ENCODE results near the gene SLC9A3.

Gene SLC9A3

DNA sequence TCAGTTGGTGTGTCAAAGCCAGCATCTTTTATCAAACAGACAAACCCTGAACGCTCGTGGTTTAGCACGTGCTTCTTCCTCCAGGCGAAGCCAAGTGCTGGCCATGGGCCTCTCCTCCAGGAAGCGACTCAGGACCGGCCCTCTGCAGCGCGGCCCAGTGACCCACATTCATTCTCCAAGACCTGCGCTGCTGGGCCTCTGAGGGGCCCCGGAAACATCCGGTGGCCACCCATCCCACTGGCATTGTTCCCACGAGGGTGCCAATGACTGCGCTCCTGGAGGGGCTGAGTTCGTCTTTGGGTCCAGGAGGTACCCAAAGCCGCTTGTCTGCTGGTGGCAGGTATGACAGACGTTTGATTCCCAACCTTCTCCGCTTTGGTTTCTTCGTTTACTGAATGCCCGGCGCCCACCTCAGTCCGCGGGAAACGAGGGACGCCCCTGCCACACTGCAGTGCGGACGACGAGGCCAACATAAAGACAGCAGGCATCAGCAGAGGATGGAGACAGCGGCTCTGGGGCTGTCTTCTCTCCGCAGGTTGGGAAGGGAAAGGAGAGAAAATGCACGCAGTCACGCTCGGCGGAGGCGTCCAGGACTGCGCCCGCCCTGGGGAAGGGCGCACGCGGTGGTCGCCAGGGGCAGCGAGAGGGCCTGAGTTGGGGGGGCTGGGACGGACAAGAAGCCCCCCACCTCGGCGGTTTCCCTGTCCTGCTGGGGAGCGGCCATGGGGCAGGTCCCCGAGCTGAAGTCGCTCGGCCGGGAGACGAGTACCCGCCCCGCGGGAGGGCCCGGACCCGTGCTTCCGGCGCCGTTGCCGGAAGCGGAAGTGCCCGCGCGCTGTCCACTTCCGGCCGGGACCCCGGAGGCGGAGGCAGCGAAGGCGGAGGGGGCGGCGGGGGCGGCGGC lies 81.7 kb downstream of the SLC9A3 start, which contains the start of gene EXOC3:
Gene EXOC3, plus strand, starts transcription at position 842 of the 904 bp plus-strand sequence. CDS start 3,030 bp downstream, outside the sequence.
- peak; percentile 95 for DNase-seq (ENCODE audit: extremely low spot score)
- CTCF ChIA-PET, result interaction anchor here (1.0 to 8.5 kb wide), 2 partner anchors 8 to 126 kb away, joined by 3 to 96 read pairs; no protein-coding TSS in a partner anchor
- TF ChIP-seq, protein P1, sequence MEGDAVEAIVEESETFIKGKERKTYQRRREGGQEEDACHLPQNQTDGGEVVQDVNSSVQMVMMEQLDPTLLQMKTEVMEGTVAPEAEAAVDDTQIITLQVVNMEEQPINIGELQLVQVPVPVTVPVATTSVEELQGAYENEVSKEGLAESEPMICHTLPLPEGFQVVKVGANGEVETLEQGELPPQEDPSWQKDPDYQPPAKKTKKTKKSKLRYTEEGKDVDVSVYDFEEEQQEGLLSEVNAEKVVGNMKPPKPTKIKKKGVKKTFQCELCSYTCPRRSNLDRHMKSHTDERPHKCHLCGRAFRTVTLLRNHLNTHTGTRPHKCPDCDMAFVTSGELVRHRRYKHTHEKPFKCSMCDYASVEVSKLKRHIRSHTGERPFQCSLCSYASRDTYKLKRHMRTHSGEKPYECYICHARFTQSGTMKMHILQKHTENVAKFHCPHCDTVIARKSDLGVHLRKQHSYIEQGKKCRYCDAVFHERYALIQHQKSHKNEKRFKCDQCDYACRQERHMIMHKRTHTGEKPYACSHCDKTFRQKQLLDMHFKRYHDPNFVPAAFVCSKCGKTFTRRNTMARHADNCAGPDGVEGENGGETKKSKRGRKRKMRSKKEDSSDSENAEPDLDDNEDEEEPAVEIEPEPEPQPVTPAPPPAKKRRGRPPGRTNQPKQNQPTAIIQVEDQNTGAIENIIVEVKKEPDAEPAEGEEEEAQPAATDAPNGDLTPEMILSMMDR (IDR thresholded peaks at IDR 0.05; ENCODE audit: control extremely low read depth, extremely low read depth, low read depth, missing control alignments), result no peak
- POLR2A ChIA-PET, result no interaction called here

DNA sequence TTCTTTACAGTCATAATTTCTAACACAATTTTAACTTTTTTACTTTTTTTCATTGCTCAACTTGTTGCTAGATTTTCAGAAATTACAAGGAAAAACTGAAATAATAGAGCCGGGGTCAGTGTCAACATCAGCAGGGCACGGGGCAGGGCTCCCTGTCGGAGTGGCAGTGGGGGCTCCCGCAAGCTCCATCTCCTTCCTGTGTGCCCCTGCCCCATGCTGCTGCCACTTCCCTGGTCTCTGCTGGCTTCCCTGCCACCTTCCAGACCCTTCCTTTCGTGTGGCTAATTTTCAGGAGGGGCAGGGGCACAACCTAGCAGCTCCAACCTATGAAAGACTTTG lies 82.3 kb downstream of the SLC9A3 start:
- DNase-seq (ENCODE audit: extremely low spot score), result no peak
- TF ChIP-seq, protein P1 (IDR thresholded peaks at IDR 0.05; ENCODE audit: control extremely low read depth, extremely low read depth, low read depth, missing control alignments), result no peak
- ChIA-PET POLR2A (no interaction called here), CTCF (interaction anchor here (1.0 to 8.5 kb wide), 2 partner anchors 8 to 125 kb away, joined by 3 to 96 read pairs; no protein-coding TSS in a partner anchor)

DNA sequence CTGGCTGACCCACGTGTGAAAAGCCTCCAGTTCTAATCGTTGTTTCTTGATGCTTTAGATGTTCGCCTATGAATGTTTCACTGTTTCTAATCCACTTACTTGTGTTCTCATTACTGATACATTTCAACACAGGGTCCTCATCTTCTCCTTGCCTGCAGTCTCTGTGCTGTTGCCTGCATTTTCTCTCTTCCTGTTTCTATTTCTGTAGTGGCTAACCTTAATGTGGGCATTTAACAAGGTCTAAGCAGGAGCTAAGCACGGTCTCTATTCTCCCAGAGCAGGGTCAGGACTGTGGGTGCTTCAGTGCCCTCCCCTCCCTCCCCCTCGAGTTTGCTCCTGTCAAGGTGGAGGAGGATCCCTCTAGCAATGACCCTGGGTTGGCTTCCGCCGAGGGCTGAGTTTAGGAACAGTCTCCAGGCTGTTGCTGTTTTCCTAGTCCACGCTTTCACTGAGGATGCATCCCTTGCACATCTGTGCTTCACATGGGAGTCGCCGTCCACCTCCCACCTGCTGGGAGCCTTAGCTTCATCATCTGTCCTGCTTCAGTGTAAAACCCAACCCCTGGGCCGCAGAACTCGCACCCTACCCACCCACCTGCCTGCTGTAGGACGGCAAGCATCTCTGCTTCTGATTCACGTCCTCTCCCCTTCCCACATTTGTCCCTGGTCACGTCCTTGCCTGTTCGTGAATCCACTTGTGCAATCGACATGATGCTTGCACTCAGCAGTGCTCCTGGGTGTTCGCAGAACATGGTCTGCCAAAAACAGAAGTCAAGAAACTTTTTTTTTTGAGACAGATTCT lies 83.6 kb downstream of the SLC9A3 start:
- no peak for DNase-seq (ENCODE audit: extremely low spot score)
- TF ChIP-seq, protein P1 (IDR thresholded peaks at IDR 0.05; ENCODE audit: control extremely low read depth, extremely low read depth, low read depth, missing control alignments), result no peak
- ChIA-PET POLR2A (no interaction called here), CTCF (interaction anchor here (1.7 to 3.4 kb wide), 3 partner anchors 10 to 124 kb away, joined by 7 to 15 read pairs (median 11); no protein-coding TSS in a partner anchor)

DNA sequence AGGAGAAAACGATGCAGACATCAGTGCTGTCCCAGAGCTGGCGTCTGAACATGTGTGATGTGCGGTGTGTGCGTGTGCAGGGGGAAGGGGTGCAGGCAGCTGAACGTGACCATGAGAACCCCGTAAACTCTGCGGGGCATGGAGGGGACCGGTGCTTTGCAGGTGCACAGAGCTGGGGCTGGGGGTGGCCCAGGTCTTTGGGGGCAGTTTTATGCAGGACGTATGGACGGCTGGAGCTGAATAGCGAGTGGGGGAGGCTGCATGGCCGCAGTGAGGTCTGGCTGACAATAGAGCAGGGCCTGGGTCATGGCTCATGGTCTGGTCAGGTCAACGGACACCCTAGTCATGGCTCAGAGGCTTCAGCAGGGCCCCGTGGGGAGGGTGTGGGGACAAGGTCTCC lies 84.6 kb downstream of the SLC9A3 start:
- TF ChIP-seq, protein P1 (IDR thresholded peaks at IDR 0.05; ENCODE audit: control extremely low read depth, extremely low read depth, low read depth, missing control alignments), result no peak
- POLR2A ChIA-PET, result no interaction called here
- CTCF ChIA-PET, result interaction anchor here (1.7 to 10.6 kb wide), 4 partner anchors 6 to 123 kb away, joined by 7 to 96 read pairs (median 13); partner anchors contain the start of gene EXOC3
- no peak for DNase-seq (ENCODE audit: extremely low spot score)

DNA sequence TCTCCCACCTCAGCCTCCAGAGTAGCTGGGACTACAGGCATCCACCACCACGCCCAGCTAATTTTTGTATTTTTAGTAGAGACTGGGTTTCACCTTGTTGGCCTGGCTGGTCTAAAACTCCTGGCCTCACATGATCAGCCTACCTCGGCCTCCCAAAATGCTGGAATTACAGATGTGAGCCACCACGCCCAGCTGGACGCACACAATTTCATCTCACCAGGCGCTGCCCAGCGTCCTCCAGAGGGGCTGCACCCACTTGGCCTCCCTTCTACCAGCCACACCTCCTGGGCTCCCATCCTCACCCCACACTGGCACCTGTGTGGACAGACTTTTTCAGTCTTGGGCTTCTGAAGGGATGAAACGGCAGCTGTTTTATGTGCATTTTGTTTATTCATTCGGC lies 85.1 kb downstream of the SLC9A3 start:
- ChIA-PET CTCF (interaction anchor here (1.7 to 10.6 kb wide), 4 partner anchors 7 to 122 kb away, joined by 7 to 96 read pairs (median 13); partner anchors contain the start of gene EXOC3), POLR2A (no interaction called here)
- TF ChIP-seq, protein P1 (IDR thresholded peaks at IDR 0.05; ENCODE audit: control extremely low read depth, extremely low read depth, low read depth, missing control alignments), result no peak
- no peak for DNase-seq (ENCODE audit: extremely low spot score)

DNA sequence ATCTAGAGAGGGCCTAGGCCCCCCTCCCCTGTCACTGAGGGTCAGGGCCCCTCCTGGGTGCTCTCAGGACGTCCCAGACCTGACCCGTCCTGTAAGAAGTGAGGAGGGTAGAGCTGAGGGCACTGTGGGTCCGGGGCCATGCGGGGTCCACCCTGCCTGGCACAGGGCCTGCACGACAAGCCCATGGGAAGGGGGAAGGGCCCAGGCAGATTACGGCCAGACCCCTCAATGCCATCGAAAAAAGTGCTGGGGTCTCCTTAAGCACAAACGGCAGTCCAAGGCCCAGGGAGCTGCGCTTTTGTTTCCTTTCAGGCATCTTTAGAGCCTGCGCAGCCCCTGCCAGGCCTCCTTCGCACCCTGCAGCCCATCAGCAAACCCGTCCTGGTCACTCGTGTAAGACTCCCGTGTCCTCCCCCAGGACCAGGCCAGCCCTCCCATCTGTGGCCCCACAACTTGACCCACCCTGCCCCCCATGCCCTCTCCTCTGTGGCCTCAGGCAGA lies 85.7 kb downstream of the SLC9A3 start:
- POLR2A ChIA-PET, result no interaction called here
- CTCF ChIA-PET, result interaction anchor here (1.7 to 10.6 kb wide), 3 partner anchors 7 to 122 kb away, joined by 7 to 96 read pairs (median 15); partner anchors contain the start of gene EXOC3
- TF ChIP-seq, protein P1 (IDR thresholded peaks at IDR 0.05; ENCODE audit: control extremely low read depth, extremely low read depth, low read depth, missing control alignments), result no peak
- no peak for DNase-seq (ENCODE audit: extremely low spot score)
